Fibroblast of lung (primary cell): ENCODE data around the gene RADIL. TPM values are rescaled to one million over a fixed set of nuclear protein-coding genes. Genes with fewer than 3 reads are reported as not detected.

ENCODE experiments used
- DNase-seq, 2 donors: peaks; one replicate each; pipeline versions ENCODE4 v3.0.0 to v3.0.0-alpha.2; 2010; ENCODE audit warnings: low read depth in 2 of 2
- H2AFZ ChIP-seq: 2 replicates; pipeline ENCODE4 v1.5.1; 2012; ENCODE audit warnings: low read length, control low read depth, inconsistent platforms
- H3K27ac ChIP-seq: 2 replicates; pipeline ENCODE4 v1.5.1; 2011; ENCODE audit warnings: low read length, control low read depth; ENCODE audit not compliant: insufficient read depth
- H3K27me3 ChIP-seq: 2 replicates; pipeline ENCODE4 v1.5.1; 2011; ENCODE audit warnings: mild to moderate bottlenecking, low read length; ENCODE audit not compliant: control insufficient read depth, insufficient read depth
- H3K36me3 ChIP-seq: 2 replicates; pipeline ENCODE4 v1.5.1; 2011; ENCODE audit warnings: low read length; ENCODE audit not compliant: control insufficient read depth, insufficient read depth
- H3K4me1 ChIP-seq: 2 replicates; pipeline ENCODE4 v1.5.1; 2011; ENCODE audit warnings: low read length; ENCODE audit not compliant: control insufficient read depth, insufficient read depth; ENCODE audit errors: extremely low read depth
- H3K4me2 ChIP-seq: 2 replicates; pipeline ENCODE4 v1.5.1; 2011; ENCODE audit warnings: low read length, control low read depth; ENCODE audit not compliant: insufficient read depth; ENCODE audit errors: extremely low read depth
- H3K4me3 ChIP-seq, 4 experiments: fragments of 200-600 bp in 1 of 4; sonication (generic) in 1 of 4; replicated peaks in 1 of 4; 2 replicates each; pipeline ENCODE4 v1.5.1; 2011 to 2016; ENCODE audit warnings: low read length in 4 of 4, low read depth in 3 of 4, mild to moderate bottlenecking in 3 of 4, control low read depth in 2 of 4, inconsistent platforms in 1 of 4, mixed read lengths in 1 of 4; ENCODE audit not compliant: insufficient read depth in 1 of 4; ENCODE audit errors: control extremely low read depth in 1 of 4
- H3K79me2 ChIP-seq: 2 replicates; pipeline ENCODE4 v1.5.1; 2012; ENCODE audit warnings: mild to moderate bottlenecking, low read length, inconsistent platforms; ENCODE audit not compliant: control insufficient read depth, insufficient read depth
- H3K9ac ChIP-seq: 2 replicates; pipeline ENCODE4 v1.5.1; 2011; ENCODE audit warnings: mild to moderate bottlenecking, low read length, control low read depth; ENCODE audit not compliant: insufficient read depth
- H3K9me3 ChIP-seq: 2 replicates; pipeline ENCODE4 v1.5.1; 2012; ENCODE audit warnings: low read depth, low read length; ENCODE audit not compliant: control insufficient read depth, insufficient read depth
- H4K20me1 ChIP-seq: 2 replicates; pipeline ENCODE4 v1.5.1; 2011; ENCODE audit warnings: low read length; ENCODE audit not compliant: control insufficient read depth, insufficient read depth; ENCODE audit errors: extremely low read depth
- EZH2 ChIP-seq: IDR thresholded peaks from 2 replicates; pipeline ENCODE4 v1.5.1; 2012; ENCODE audit warnings: low read length, control low read depth, mild to moderate bottlenecking; ENCODE audit errors: missing control alignments
- polyA plus RNA-seq, 2 donors: library from polyadenylated mRNA; depleted of rRNA in 1 of 2; stranded (reverse) in 1 of 2; unstranded in 1 of 2; fragments of >200 nt; gene quantifications; 2 replicates each; pipeline ENCODE4 v1.2.1, GENCODE V29; 2011 to 2012; ENCODE audit warnings: missing spikeins in 1 of 2
- total RNA-seq: library from RNA; depleted of rRNA; stranded (reverse); fragments of >200 nt; gene quantifications from 2 replicates; pipeline ENCODE4 v1.2.1, GENCODE V29; 2014
- TF ChIP-seq, protein P1 (sequence below), 2 donors: IDR thresholded peaks in 1 of 2; conservative IDR thresholded peaks in 1 of 2; 1 replicate in 1 of 2; 2 replicates in 1 of 2; pipeline ENCODE4 v1.5.1; 2011 to 2012; ENCODE audit warnings: low read length in 2 of 2, control low read depth in 1 of 2, inconsistent platforms in 1 of 2, low read depth in 1 of 2, mild to moderate bottlenecking in 1 of 2

RADIL gene
- total and polyA plus RNA-seq, 2 donors (not counting 1 experiment from before 2014, with no cell fraction given) = 0.33 to 0.85 TPM

DNA sequence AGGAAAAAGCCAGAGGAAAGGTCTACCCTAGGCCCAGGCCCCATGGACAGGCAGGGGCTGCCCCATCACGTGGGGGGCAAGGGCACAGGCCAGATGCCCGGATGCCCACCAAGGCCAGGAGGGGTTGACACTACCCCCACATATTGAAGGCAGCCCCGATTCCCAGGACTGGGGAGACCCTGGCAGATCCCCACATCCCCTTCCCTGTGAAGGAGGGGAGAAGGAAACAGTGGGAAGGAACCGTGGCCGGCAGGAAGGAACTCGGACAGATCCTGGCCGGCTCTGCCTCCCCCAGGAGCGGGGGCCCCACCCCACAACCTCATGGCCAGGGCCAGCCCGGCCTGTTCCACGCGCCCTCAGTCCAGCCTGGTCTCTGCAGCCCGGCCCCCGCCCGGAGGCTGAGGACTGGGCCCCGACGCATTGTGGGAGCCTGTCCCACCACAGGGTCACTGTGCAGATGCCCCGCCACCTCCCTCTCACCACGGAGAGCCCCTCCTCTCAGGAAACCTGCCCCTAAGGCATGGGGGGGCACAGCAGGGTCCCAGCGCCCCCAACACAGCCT, 63.0 kb downstream of the RADIL start:
- TF ChIP-seq, protein P1, sequence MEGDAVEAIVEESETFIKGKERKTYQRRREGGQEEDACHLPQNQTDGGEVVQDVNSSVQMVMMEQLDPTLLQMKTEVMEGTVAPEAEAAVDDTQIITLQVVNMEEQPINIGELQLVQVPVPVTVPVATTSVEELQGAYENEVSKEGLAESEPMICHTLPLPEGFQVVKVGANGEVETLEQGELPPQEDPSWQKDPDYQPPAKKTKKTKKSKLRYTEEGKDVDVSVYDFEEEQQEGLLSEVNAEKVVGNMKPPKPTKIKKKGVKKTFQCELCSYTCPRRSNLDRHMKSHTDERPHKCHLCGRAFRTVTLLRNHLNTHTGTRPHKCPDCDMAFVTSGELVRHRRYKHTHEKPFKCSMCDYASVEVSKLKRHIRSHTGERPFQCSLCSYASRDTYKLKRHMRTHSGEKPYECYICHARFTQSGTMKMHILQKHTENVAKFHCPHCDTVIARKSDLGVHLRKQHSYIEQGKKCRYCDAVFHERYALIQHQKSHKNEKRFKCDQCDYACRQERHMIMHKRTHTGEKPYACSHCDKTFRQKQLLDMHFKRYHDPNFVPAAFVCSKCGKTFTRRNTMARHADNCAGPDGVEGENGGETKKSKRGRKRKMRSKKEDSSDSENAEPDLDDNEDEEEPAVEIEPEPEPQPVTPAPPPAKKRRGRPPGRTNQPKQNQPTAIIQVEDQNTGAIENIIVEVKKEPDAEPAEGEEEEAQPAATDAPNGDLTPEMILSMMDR (conservative IDR thresholded peaks at IDR 0.05 in 1 of 2, IDR thresholded peaks at IDR 0.05 in 1 of 2; ENCODE audit: low read depth in 1 of 2, low read length in 2 of 2) = no peak
- TF ChIP-seq EZH2 = no peak
- H3K4me2 ChIP-seq = no peak overlapping the region
- no peak overlapping the region for H2AFZ ChIP-seq
- no peak overlapping the region for H3K27ac ChIP-seq
- no peaks in the 10 kb centered on the region for H4K20me1 ChIP-seq
- no peaks in the 10 kb centered on the region for H3K9me3 ChIP-seq
- H3K4me1 ChIP-seq = no peaks in the 10 kb centered on the region
- no peaks in the 10 kb centered on the region for H3K27me3 ChIP-seq
- no peaks in the 10 kb centered on the region for H3K36me3 ChIP-seq
- no peaks in the 10 kb centered on the region for H3K79me2 ChIP-seq
- H3K4me3 ChIP-seq = no peak overlapping the region
- no peak for DNase-seq
- H3K9ac ChIP-seq = no peak overlapping the region

DNA sequence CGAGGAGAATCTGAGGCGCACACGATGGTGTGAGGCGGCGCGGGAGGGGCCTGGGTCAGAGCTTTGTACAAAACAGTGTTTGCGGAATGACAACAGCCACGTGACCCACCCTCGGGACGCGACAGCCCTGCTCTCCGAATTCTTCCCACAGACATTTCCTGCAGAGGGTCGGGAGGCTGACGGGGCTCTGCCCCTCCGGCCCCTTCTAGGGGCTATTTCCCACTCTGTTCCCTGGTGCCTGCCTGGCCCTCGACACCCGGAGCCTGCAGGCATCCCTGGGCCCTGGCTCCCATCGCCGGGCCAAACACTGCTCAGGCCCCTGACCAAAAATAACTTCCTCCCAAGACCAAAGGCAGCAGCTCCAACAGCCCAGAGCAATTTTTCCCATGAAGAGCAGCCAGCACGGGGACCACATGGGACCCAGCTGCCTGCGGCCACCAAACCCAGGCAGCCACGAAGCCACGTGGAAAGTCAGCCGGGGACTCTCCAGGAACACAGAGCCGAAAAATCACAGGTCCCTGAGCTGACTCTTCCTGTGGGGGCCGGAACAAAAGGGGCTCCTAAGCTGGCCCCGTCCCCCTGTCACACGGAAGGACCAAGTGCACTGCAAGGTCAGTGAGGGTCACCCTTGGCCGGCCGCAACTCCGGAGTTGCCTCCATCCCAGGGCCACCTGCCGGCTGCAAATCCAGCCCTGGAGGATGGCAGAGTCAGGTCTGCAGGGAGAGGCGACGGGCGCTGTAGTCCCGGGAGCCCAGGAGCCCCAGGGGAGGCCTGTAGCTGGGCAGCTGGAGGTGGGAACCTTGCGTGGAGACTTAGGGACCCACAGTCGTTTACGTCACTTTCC, 63.7 kb downstream of the RADIL start:
- no peak overlapping the region for H3K4me2 ChIP-seq
- H3K36me3 ChIP-seq = no peaks in the 10 kb centered on the region
- TF ChIP-seq, protein P1 (conservative IDR thresholded peaks at IDR 0.05 in 1 of 2, IDR thresholded peaks at IDR 0.05 in 1 of 2; ENCODE audit: low read depth in 1 of 2, low read length in 2 of 2) = no peak
- no peak for TF ChIP-seq EZH2
- no peak for DNase-seq
- H3K9ac ChIP-seq = no peak overlapping the region
- H3K27ac ChIP-seq = no peak overlapping the region
- H3K4me1 ChIP-seq = no peaks in the 10 kb centered on the region
- no peaks in the 10 kb centered on the region for H4K20me1 ChIP-seq
- no peaks in the 10 kb centered on the region for H3K27me3 ChIP-seq
- H2AFZ ChIP-seq = no peak overlapping the region
- no peak overlapping the region for H3K4me3 ChIP-seq
- no peaks in the 10 kb centered on the region for H3K9me3 ChIP-seq
- no peaks in the 10 kb centered on the region for H3K79me2 ChIP-seq

GRCh38 chr7:4818000-4818794, 65.3 kb downstream of the RADIL start:
- Histone ChIP-seq H3K4me1 (no peaks in the 10 kb centered on the region), H3K9ac (no peak overlapping the region), H3K9me3 (no peaks in the 10 kb centered on the region), H4K20me1 (no peaks in the 10 kb centered on the region), H3K27ac (no peak overlapping the region), H2AFZ (no peak overlapping the region), H3K27me3 (no peaks in the 10 kb centered on the region), H3K4me2 (no peak overlapping the region), H3K36me3 (no peaks in the 10 kb centered on the region), H3K79me2 (no peaks in the 10 kb centered on the region), H3K4me3 (no peak overlapping the region)
- TF ChIP-seq EZH2 = no peak
- TF ChIP-seq, protein P1 (conservative IDR thresholded peaks at IDR 0.05 in 1 of 2, IDR thresholded peaks at IDR 0.05 in 1 of 2; ENCODE audit: low read depth in 1 of 2, low read length in 2 of 2) = no peak
- DNase-seq = no peak
